SH-SY5Y (cell line): ENCODE results near the gene HSD17B1.

Experiments
- GATA2 ChIP-seq: IDR thresholded peaks from 2 replicates; pipeline ENCODE4 v1.6.1; 2011; ENCODE audit warnings: mild to moderate bottlenecking, low read depth, low read length
- GATA3 ChIP-seq: IDR thresholded peaks from 2 replicates; pipeline ENCODE4 v1.6.1; 2011; ENCODE audit warnings: low read depth, mild to moderate bottlenecking, low read length, moderate library complexity

GRCh38 chr17:42502926-42503325 is 49.8 kb upstream of the HSD17B1 start:
- TF ChIP-seq GATA3, result no peak
- no peak for TF ChIP-seq GATA2
